Occipital lobe (tissue), 2 donors: Measurements from ENCODE around the gene SKAP1. TPM values are rescaled to one million over a fixed set of nuclear protein-coding genes. Genes with fewer than 3 reads are reported as not detected.
"Not testable (repeated sequence)": the region's sequence is repeated elsewhere in the genome, so short reads cannot be mapped to it uniquely, and the experiment has no call there.

Experiments used
- DNase-seq: peaks from one replicate; lab custom pipeline; 2025; lab: John Stamatoyannopoulos, UW
- total RNA-seq: library from RNA; depleted of rRNA; stranded (reverse); fragments of >200 nt; gene quantifications from one replicate; pipeline ENCODE4 v1.2.3, GENCODE V29; 2014

Gene SKAP1
- total RNA-seq, 1 donor from 2014 or later = 0.62 TPM

DNA sequence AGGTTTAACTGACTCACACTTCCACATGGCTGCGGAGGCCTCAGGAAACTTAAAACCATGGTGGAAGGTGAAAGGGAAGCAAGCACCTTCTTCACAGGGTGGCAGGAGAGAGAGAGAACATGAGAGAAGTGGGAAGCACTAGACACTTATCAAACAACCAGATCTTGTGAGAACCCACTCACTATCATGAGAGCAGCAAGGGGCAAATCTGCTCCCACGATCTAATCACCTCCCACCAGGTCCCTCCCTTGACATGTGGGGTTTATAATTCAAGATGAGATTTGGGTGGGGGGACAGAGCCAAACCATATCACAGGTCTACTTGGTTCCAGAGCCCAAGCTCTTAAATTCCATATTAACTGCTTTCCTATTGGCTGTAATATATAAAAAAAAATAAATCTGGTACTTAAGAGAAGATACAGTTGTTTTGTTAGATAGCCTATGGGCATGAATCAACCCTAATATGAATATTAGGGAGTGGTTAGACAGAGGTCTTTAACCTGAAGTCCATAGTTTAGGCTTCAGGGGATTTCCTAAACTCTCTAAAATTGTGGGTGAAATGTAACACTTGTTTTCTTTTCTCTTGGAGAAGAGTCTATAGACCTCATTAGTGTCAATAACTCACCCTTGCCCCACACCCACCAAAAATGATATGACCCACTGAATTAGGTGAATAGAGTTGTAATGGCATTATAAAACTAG lies 56.7 kb downstream of the SKAP1 start:
- no peak for DNase-seq

GRCh38 chr17:48368967-48369366 lies 61.0 kb downstream of the SKAP1 start:
- DNase-seq = not testable (repeated sequence)

- DNase-seq = no peak
Observed at GRCh38 chr17:48368352-48368908, 61.6 kb downstream of the SKAP1 start.

DNA sequence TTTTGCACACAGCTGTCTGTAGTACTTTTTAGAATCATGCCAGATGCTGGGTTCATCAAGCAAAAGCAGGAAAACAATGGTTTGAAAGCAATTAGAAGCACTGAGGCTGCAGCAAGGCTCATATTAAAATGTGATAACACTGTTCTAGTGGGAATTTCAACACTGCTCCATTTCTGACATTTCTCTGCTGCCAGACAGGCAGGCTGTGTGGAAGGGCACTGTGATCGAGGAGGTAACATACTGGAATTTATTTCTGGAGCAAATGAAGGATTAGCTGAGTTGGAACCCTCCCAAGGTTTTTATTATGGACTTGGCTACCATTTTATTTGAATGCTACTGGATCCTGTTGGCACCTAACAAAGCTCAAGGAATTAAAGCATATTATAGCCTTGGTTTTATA lies 66.9 kb downstream of the SKAP1 start:
- no peak for DNase-seq

GRCh38 chr17:48360861-48361633 lies 69.0 kb downstream of the SKAP1 start:
- not testable (repeated sequence) for DNase-seq

- DNase-seq = no peak
Observed at GRCh38 chr17:48357779-48358602, 72.0 kb downstream of the SKAP1 start.

GRCh38 chr17:48356866-48357265 lies 73.1 kb downstream of the SKAP1 start:
- no peak for DNase-seq

DNA sequence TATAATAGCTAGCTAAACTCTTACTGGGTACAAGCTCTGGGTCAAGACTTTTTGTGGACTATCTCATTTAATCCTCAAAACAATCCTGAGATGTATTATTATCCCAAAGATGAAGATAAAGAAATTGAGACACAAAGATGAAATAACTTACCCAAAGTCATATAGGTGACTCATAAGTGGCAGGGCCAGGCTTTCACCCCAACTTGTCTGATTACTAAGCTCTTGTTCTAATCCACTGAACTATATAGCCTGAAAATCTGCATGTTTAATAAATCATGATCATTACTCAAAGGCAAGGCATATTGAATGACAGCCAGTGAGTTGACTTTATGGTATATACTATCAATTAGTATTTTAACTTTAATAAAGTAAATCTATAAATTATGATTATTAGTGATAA lies 77.4 kb downstream of the SKAP1 start:
- no peak for DNase-seq

GRCh38 chr17:48351911-48352332 lies 78.1 kb downstream of the SKAP1 start:
- DNase-seq = no peak

DNA sequence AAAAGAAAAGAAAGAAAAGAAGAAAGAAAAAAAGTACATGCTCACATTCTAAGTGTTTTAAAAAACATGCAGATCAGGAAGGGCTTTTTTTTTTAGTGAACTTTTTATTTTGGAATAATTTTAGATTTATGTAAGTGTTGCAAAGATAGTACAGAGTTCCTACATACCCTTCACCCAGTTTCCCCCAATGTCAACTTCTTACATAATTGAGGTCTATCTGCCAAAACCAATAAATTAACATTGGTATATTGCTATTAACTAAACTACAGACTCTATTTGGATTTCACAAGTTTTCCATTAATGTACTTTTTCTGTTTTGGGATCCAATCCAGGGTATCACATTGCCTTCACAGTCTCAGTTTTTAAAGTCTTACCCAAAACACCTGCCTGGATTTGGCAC lies 81.7 kb downstream of the SKAP1 start:
- no peak for DNase-seq

GRCh38 chr17:48347177-48347576 lies 82.8 kb downstream of the SKAP1 start:
- DNase-seq = no peak

- no peak for DNase-seq
Observed at GRCh38 chr17:48344251-48344650, 85.8 kb downstream of the SKAP1 start.

DNA sequence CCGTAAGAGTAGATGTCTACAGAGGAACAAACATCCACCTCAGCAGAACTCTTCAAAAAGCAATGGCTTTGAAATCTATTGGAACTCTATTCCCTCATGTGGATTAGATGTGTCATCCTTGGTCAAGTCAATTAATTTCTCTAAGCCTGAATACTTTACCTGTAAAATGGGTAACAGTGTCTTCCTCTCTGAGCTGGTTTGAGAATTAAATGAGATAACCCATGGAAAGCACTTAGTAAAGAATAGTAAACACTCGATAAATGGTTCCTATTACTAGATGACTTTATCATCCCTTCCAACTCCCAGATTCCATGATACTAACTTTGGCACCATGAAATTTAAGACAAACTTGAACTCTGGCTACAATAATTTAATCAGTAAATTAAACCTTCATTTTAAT lies 89.1 kb downstream of the SKAP1 start:
- DNase-seq = no peak

GRCh38 chr17:48338720-48339119 lies 91.3 kb downstream of the SKAP1 start:
- DNase-seq = no peak

- not testable (repeated sequence) for DNase-seq
Observed at GRCh38 chr17:48337903-48338302, 92.1 kb downstream of the SKAP1 start.

DNA sequence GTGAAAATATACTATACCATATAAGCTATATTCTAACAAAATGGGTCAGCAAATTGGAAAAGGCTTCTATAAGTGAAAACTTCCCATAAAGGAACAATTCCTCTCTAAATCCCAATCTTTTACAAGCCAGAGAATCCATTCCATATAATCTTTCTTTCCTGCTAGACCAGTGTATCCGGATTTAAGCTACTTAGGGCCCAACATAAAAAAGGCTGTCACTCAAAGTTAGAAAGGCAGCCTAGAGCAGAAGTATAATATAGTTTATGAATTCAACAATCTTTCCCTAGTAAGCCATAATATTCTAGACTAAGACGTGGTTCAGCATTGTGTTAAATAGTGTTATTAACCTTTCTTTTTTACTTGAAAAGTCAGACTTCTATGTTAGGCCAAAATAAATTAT lies 93.0 kb downstream of the SKAP1 start:
- DNase-seq = no peak

- DNase-seq = no peak
Observed at GRCh38 chr17:48335858-48336500, 94.0 kb downstream of the SKAP1 start.

- DNase-seq = no peak
Observed at GRCh38 chr17:48335146-48335784, 94.7 kb downstream of the SKAP1 start.

DNA sequence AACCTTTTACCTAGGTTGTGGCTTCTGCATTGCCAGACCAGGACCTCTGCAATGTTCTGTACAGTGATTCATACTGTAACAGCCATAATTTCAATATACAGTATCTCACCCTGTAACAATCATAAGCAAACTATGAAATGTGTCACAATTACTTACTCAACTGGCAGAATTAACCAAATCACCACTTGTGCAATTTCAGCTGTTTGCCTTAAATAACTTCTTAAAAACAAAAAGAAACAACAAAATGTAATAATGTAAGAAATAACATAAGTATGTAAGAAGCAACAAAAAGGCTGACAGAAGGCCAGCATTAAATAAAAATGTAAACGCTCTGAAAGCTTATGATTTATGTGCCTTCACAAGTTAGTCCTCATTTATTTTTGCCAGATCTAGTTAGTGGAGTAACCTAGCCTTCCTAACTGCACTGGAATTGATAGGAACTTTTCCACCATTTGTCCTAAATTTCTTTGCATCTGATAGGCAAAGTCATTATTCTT lies 96.9 kb downstream of the SKAP1 start:
- DNase-seq = no peak

- DNase-seq = no peak
Observed at GRCh38 chr17:48330887-48331286, 99.1 kb downstream of the SKAP1 start.

DNA sequence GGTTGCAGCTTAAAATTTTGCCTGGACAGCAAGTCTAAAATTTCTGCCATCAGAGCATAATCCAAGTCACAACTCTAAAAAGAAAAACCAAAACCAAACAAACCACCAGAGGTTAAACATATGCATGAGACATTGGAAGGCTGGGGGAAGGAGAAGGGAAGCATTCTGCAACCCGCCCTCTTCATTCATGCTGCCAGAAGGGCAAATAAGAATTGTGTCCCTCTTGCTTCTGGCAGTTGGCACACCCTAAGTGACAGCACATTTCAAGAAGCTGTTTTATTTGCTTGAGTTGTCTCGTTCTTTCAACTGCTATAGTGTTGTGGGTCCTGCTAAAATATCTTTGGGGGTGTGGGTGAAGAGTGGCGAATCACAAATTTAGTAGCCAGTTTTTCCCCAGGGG lies 99.6 kb downstream of the SKAP1 start:
- DNase-seq = no peak
